ENCODE data around the gene OR2AT4.
A peak's percentile ranks its signal among the peaks of the same experiment; 100 is the strongest.
"Not testable (repeated sequence)": the region's sequence is repeated elsewhere in the genome, so short reads cannot be mapped to it uniquely, and the experiment has no call there.

The OR2AT4 gene

DNA sequence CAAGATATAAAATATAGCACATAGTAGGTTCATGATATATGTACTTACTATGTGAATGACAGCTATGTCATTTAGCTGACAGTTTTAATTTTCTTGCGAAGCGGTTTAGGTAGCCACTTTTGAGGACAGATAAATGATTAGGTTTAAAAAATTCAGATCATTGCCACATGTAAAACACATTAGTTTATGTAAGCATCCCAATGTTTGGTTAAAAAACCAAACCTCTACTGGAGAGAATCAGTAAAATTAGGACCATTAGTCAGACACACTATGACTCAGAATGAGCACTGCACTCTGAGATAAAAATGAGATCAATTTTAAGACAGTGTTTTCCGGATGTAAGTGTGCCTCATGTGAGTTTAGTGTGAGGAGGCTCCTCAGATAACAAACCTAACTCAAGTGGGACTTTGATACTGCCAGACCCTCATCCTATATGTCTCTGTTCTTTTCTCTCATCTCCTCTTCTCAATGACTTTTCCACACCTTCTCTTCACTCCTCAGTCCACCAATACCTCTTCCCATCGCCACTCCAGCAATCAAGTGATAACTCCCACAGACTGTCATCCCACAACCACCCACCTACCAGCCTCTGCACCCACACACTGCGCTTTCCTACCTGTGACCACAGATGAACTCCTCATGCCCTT lies 6.8 kb upstream of the OR2AT4 start:
- DNase-seq (ENCODE audit: low read depth in 3 of 3) = no peak

GRCh38 chr11:75101424-75102128 lies 4.9 kb upstream of the OR2AT4 start:
- DNase-seq (ENCODE audit: low read depth in 3 of 3) = no peak

DNA sequence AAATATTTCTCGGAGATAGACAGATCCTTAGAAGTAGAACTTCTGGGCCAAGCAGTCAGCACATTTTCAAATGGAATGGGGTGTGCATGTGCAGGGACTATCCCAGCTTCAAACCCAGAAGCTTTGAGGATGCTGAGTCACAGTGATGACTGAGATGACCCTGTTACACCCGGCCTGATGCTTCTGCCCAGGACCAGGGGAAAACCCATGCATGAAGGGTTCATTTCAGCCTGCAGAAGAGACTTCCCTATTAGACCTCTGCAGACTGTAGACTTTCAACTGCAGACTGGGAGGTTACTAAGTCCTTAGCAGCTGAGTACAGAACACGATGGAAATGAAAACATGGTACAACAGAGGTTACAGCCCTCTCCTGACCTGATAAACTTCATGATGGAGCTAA lies 3.6 kb upstream of the OR2AT4 start:
- DNase-seq (ENCODE audit: low read depth in 3 of 3) = peak; percentile 4 to 32 (median 30)

- no peak for DNase-seq (ENCODE audit: low read depth in 3 of 3)
These were observed 3.0 kb upstream of the OR2AT4 start for GRCh38 chr11:75099635-75100034.

DNA sequence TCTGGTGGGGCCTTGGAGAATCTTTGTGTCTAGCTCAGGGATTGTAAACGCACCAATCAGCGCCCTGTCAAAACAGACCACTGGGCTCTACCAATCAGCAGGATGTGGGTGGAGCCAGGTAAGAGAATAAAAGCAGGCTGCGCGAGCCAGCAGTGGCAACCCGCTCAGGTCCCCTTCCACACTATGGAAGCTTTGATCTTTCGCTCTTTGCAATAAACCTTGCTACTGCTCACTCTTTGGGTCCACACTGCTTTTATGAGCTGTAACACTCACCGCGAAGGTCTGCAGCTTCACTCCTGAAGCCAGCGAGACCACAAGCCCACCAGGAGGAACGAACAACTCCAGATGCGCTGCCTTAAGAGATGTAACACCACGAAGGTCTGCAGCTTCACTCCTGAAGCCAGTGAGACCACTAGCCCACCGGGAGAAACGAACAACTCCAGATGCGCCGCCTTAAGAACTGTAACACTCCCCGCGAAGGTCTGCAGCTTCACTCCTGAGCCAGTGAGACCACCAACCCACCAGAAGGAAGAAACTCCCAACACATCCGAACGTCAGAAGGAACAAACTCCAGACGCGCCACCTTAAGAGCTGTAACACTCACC lies 2.3 kb upstream of the OR2AT4 start:
- not testable (repeated sequence) for DNase-seq (ENCODE audit: low read depth in 3 of 3)

- not testable (repeated sequence) for DNase-seq (ENCODE audit: low read depth in 3 of 3)
These were observed 1.5 kb upstream of the OR2AT4 start for GRCh38 chr11:75098181-75098580.

DNA sequence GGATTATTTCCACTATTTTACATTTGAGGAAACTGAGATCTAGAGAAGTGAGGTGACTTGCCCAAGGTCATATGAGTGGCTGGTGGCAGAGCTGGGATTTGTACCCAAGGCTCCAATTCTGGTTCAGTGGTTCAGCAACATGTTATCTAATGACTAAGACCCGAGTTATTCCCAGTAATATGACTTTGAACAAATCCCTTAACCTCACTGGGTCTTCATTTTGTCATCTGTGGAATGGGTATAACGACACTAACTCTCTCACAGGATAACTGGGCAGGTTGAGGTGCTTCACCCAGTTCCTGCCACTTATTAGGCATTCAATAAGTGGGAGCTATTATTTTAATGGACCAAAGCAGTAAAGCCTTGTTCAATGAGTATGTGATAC lies 489 bp upstream of the OR2AT4 start:
- no peak for DNase-seq (ENCODE audit: low read depth in 3 of 3)

DNA sequence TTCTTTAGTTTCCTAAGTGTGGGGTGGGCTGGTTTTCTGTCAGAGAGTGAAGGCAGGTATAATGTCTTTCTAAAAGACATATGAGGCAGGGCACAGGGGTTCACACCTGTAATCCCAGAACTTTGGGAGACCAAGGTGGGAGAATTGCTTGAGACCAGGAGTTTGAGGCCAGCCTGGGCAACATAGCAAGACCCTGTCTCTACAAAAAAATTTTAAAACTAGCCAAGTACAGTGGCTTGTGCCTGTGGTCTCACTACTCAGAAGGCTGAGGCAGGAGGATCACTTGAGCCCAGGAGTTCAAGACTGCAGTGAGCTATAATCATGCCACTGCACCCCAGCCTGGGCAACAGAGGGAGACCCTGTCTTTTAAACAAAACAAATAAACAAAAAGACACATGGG lies 2.3 kb downstream of the OR2AT4 start:
- not testable (repeated sequence) for DNase-seq (ENCODE audit: low read depth in 3 of 3)

- DNase-seq (ENCODE audit: low read depth in 3 of 3) = no peak
These were observed 6.0 kb downstream of the OR2AT4 start for GRCh38 chr11:75090671-75091177.

DNA sequence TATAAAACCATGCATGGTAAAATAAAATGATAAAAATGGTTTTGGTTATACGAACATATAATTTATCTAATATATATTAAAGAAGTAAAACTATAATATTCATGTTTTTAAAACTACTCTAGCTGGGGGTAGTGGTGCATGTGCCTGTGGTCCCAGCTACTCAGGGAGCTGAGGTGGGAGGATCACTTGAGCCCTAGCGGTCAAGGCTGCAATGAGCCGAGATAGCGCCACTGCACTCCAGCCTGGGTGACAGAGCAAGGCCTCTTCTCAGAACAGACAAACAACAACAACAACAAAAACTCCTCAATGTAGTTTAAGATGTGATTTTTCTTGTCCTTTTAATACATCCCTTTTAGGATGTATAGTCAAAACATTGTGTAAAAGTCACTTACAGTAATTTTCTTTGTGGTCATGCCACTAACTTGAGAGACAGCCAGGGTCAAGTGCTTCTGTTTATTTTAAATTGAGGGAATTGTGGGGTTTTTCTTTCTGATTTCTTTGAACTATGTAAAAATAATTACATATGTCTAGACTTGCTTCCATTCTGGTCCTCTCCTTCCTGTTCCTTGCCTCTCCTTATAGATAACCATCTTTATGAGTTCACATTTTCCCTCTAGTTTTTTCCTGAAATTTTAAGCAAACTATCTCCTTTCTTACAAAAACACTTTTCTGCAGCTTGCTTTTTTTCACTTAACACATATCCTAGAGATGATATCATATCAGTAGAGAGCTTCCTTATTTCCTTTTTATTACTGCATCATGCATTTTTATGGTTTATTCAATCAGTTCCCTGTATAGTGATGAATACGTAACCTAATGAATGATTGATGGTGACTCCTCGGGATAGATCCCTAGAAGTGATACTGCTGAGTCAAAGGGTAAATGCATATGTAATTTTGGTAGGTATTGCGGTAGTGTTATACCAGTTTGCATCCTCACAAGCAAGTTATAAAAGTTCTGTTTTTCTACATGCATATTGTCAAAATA lies 9.1 kb downstream of the OR2AT4 start:
- DNase-seq (ENCODE audit: low read depth in 3 of 3) = no peak

GRCh38 chr11:75084883-75085282 lies 11.8 kb downstream of the OR2AT4 start:
- DNase-seq (ENCODE audit: low read depth in 3 of 3) = no peak

DNA sequence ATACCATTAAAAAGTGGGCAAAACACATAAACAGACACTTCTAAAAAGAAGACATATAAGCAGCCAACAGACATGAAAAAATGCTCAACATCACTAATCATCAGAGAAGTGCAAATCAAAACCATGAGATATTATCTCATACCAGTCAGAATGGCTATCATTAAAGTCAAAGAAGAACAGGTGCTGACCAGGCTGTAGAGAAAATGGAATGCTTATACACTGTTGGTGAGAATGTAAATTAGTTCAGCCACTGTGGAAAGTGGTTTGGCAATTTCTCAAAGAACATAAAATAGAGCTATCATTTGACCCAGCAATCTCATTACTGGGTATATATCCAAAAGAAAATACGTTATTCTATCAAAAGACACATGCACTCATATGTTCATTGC lies 13.5 kb downstream of the OR2AT4 start:
- no peak for DNase-seq (ENCODE audit: low read depth in 3 of 3)

GRCh38 chr11:75082601-75083216 lies 14.0 kb downstream of the OR2AT4 start:
- DNase-seq (ENCODE audit: low read depth in 3 of 3) = no peak

DNA sequence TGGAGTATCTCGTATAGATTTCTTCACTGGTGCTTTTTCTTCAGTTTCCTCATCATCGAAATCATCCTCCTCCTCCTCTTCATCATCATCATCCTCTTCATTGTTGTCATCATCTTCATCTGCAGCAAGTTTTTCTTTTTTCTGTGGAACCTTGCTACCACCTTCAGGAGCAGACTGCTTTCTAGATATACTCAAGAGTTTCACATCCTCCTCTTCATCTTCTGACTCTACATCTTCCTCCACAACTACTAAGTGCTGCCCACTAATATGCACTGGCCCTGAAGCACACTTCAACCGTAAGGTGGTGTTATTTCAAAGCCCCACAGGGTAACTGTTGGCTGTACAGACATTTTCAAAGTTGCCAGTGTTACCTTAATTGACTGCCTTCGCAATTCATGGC lies 17.1 kb downstream of the OR2AT4 start:
- DNase-seq (ENCODE audit: low read depth in 3 of 3) = no peak

DNA sequence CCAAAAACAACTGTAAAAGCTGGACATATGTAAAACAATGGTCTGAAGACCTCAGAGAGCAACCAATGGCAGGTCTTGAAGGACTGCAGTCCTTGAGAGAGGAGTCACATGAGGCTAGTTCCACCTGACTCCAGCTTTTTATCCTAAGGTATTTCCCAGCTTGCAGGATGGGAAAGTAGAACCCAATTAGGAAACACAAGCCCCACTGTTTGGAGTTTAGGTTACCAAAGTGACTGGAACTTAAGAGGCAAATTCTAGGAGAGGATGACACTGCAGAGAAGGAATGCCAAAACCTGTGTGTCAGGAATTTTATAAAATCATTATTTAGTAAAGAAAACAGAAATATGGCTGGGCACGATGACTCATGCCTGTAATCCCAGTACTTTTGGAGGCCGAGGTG lies 18.4 kb downstream of the OR2AT4 start:
- DNase-seq (ENCODE audit: low read depth in 3 of 3) = no peak

DNA sequence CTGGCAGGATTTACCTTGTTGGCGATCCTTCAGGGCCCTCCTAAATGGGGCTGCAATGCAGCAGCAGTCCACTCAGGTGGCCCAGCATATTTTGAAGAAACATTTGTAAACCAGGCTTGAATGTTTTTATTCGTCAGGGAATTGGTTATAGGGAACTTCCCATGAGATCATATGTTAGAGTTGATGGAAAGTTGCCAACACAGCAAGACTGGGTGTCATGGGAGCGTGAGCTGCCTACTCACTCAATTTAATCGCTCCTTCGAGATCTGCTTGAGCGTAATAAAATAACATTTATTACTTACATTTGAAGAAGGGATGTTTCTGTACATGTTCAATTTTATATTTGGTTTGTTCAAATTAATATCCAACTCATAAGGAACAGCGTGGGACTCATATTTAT lies 19.4 kb downstream of the OR2AT4 start:
- DNase-seq (ENCODE audit: low read depth in 3 of 3) = no peak

GRCh38 chr11:75076671-75077070 lies 20.0 kb downstream of the OR2AT4 start:
- DNase-seq (ENCODE audit: low read depth in 3 of 3) = no peak

DNA sequence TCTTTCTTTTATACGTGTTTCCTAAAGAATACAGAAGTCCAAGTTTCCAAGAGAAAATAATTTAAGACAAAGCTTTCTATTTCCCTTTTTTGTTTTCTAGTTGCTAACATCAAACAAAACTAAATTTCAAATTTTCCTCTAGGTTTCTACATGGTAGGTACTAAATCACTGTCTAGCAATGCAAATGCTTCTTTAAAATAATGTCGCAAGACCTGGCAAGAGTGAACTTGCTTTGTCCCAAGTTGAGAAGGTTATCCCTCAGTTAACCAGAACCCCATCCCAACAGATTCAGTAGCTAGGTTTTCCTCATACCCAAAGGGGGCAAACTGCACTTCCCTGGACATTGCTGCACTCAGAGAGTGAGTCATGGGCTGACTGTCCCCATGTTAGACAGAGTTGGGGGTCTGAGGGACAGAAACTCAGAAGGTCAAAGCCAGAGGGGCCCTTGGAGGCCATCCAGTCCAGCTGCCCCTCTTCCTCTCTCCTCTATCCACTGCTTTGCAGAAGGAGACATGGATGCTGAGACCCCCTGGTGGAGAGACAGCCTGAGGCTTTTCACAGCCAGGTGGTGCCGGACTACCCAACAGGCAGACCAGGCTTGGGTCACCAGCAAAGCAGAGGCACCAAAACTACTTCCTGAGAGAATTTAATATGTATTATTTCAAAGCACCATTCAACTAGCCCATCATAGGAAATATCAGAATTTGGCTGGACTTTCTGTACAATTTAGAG lies 23.1 kb downstream of the OR2AT4 start:
- no peak for DNase-seq (ENCODE audit: low read depth in 3 of 3)

GRCh38 chr11:75072582-75072981 lies 24.1 kb downstream of the OR2AT4 start:
- DNase-seq (ENCODE audit: low read depth in 3 of 3) = no peak

DNA sequence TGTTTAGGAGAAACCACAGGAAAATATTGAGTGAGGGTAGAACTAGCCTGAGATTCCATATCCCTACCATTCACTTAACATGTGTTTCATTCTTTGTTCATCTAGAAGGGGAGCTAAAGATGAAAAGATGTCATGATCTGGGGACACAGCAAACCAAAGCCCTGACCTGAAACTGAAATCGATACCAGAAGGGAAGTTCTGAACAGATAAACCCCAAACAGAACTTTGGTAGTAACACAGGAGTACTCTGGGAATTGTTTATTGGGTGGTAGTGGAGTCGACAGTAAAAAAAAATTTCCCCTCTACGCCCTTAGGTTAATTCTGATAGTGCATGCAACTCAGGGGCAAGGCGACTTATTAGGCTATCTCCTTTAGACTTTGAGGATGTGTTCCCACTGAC lies 27.2 kb downstream of the OR2AT4 start:
- DNase-seq (ENCODE audit: low read depth in 3 of 3) = no peak

- DNase-seq (ENCODE audit: low read depth in 3 of 3) = no peak
These were observed 27.7 kb downstream of the OR2AT4 start for GRCh38 chr11:75068993-75069392.
